ENCODE measurements around the gene AMY1B. TPM values are rescaled to one million over a fixed set of nuclear protein-coding genes. Genes with fewer than 3 reads are reported as not detected.
"Not testable (repeated sequence)": the region's sequence is repeated elsewhere in the genome, so short reads cannot be mapped to it uniquely, and the experiment has no call there.

The AMY1B gene
- under 1 TPM; 0.16 to 0.40 (median 0.38) TPM for polyA plus RNA-seq (ENCODE audit: insufficient read length in 3 of 3)
- long read RNA-seq, donor 1: 0 reads
- long read RNA-seq, donor 2: 0 reads
- long read RNA-seq, donor 3: 0 reads
- long read RNA-seq, donor 4: 0 reads
- long read RNA-seq, donor 5: 0 reads
- long read RNA-seq, donor 6: 0 reads
- long read RNA-seq, donor 7: 0 reads
- long read RNA-seq, donor 8: 0 reads
- long read RNA-seq, donor 9: 0 reads
- long read RNA-seq, donor 10: 0 reads
- long read RNA-seq, donor 11: 0 reads
- long read RNA-seq, donor 12: 0 reads
- long read RNA-seq, donor 13: 0 reads
- long read RNA-seq, donor 14: 0 reads
- long read RNA-seq, donor 15: 0 reads
- long read RNA-seq, donor 16: 0 reads

- DNase-seq: not testable (repeated sequence)
Measured at GRCh38 chr1:103696110-103696509, at the start of gene AMY1B. AMY1B (minus strand) TSS chr1:103696210; CDS start chr1:103695639, 571 bp downstream.

GRCh38 chr1:103745040-103745439 lies 49.0 kb upstream of the AMY1B start:
- not testable (repeated sequence) for DNase-seq

- not testable (repeated sequence) for DNase-seq
Measured at GRCh38 chr1:103744449-103744848, 48.4 kb upstream of the AMY1B start.

GRCh38 chr1:103738031-103738430 lies 42.0 kb upstream of the AMY1B start:
- not testable (repeated sequence) for DNase-seq

GRCh38 chr1:103735334-103735733 lies 39.3 kb upstream of the AMY1B start:
- DNase-seq: not testable (repeated sequence)

GRCh38 chr1:103721473-103721872 lies 25.5 kb upstream of the AMY1B start:
- not testable (repeated sequence) for DNase-seq

GRCh38 chr1:103717404-103717803 lies 21.4 kb upstream of the AMY1B start:
- not testable (repeated sequence) for DNase-seq

- not testable (repeated sequence) for DNase-seq
Measured at GRCh38 chr1:103710381-103710780, 14.4 kb upstream of the AMY1B start.

GRCh38 chr1:103707670-103708069 lies 11.7 kb upstream of the AMY1B start:
- not testable (repeated sequence) for DNase-seq

- DNase-seq: not testable (repeated sequence)
Measured at GRCh38 chr1:103701256-103701655, 5.2 kb upstream of the AMY1B start.

- DNase-seq: not testable (repeated sequence)
Measured at GRCh38 chr1:103700669-103701068, 4.7 kb upstream of the AMY1B start.

- not testable (repeated sequence) for DNase-seq
Measured at GRCh38 chr1:103697430-103697829, 1.4 kb upstream of the AMY1B start.

- not testable (repeated sequence) for DNase-seq
Measured at GRCh38 chr1:103676335-103676734, 19.7 kb downstream of the AMY1B start.

- not testable (repeated sequence) for DNase-seq
Measured at GRCh38 chr1:103655460-103655859, 40.5 kb downstream of the AMY1B start, which contains the start of gene AMY1A. AMY1A (plus strand) TSS chr1:103655760; CDS start chr1:103656331, 571 bp downstream.

GRCh38 chr1:103654133-103654532 lies 41.9 kb downstream of the AMY1B start:
- DNase-seq: not testable (repeated sequence)

- not testable (repeated sequence) for DNase-seq
Measured at GRCh38 chr1:103650889-103651288, 45.1 kb downstream of the AMY1B start.

GRCh38 chr1:103650305-103650704 lies 45.7 kb downstream of the AMY1B start:
- DNase-seq: not testable (repeated sequence)

GRCh38 chr1:103643908-103644307 lies 52.1 kb downstream of the AMY1B start:
- not testable (repeated sequence) for DNase-seq

- DNase-seq: not testable (repeated sequence)
Measured at GRCh38 chr1:103641194-103641593, 54.8 kb downstream of the AMY1B start.
